Thyroid gland (tissue), 4 donors: ENCODE data around the gene CIZ1.

Experiments
- CTCF ChIP-seq, 6 experiments: fragments of 200-600 bp in 3 of 6; fragments of 450-650 bp in 3 of 6; sonication (generic) in 3 of 6; IDR thresholded peaks; one replicate each; pipeline ENCODE4 v1.5.1; 2016 to 2019; ENCODE audit warnings: antibody characterized with exemption in 6 of 6, mild to moderate bottlenecking in 2 of 6, inconsistent platforms in 1 of 6, moderate library complexity in 1 of 6
- POLR2A ChIP-seq, 2 donors: fragments of 450-650 bp; IDR thresholded peaks; one replicate each; pipeline ENCODE4 v1.6.1; 2017; ENCODE audit warnings: antibody characterized with exemption in 2 of 2, mild to moderate bottlenecking in 2 of 2, moderate library complexity in 1 of 2

GRCh38 chr9:128145951-128146351, 45.4 kb downstream of the CIZ1 start:
- TF ChIP-seq CTCF (IDR thresholded peaks at IDR 0.05) (no peak), POLR2A (IDR thresholded peaks at IDR 0.05) (no peak)
